DND-41 (cell line): ENCODE data around the gene KRT77.

Experiments
- ATAC-seq: fragments of 200-7000 bp; cut with Tn5 transposase; 3 replicates; pipeline ENCODE4 v1.9.1; 2021; ENCODE audit warnings: low read depth; ENCODE audit not compliant: insufficient read depth
- DNase-seq: peaks from one replicate; pipeline ENCODE4 v3.0.0-alpha.2; 2020
- H2AFZ ChIP-seq: 2 replicates; pipeline ENCODE4 v1.6.0; 2012; ENCODE audit warnings: low read depth, low read length
- H3K27ac ChIP-seq: 2 replicates; pipeline ENCODE4 v1.5.1; 2012; ENCODE audit warnings: low read length, inconsistent platforms
- H3K27me3 ChIP-seq: fragments of 200-600 bp; sonication (generic); 2 replicates; pipeline ENCODE4 v1.6.0; 2012; ENCODE audit warnings: low read length, mild to moderate bottlenecking, inconsistent platforms; ENCODE audit not compliant: insufficient read depth, poor library complexity
- H3K36me3 ChIP-seq: 2 replicates; pipeline ENCODE4 v1.5.1; 2012; ENCODE audit warnings: low read length, inconsistent platforms; ENCODE audit not compliant: insufficient read depth
- H3K4me1 ChIP-seq: 2 replicates; pipeline ENCODE4 v1.5.1; 2012; ENCODE audit warnings: mild to moderate bottlenecking, low read length; ENCODE audit not compliant: insufficient read depth
- H3K4me2 ChIP-seq: 2 replicates; pipeline ENCODE4 v1.6.0; 2012; ENCODE audit warnings: mild to moderate bottlenecking, moderate library complexity, low read length, inconsistent platforms; ENCODE audit not compliant: insufficient read depth
- H3K4me3 ChIP-seq, 2 experiments: fragments of 200-600 bp in 1 of 2; shearing (Covaris generic) in 1 of 2; 2 replicates each; pipeline ENCODE4 v1.5.1; 2012 to 2016; ENCODE audit warnings: inconsistent platforms in 2 of 2, low read length in 2 of 2, mild to moderate bottlenecking in 2 of 2, low read depth in 1 of 2, moderate library complexity in 1 of 2
- H3K79me2 ChIP-seq: 2 replicates; pipeline ENCODE4 v1.6.0; 2012; ENCODE audit warnings: low read length, inconsistent platforms; ENCODE audit not compliant: insufficient read depth
- H3K9ac ChIP-seq: 2 replicates; pipeline ENCODE4 v1.6.0; 2012; ENCODE audit warnings: low read depth, mild to moderate bottlenecking, inconsistent platforms, low read length, moderate library complexity
- H3K9me3 ChIP-seq: 2 replicates; pipeline ENCODE4 v1.5.1; 2012; ENCODE audit warnings: low read length, moderate library complexity, mild to moderate bottlenecking, inconsistent platforms; ENCODE audit not compliant: insufficient read depth, severe bottlenecking
- H4K20me1 ChIP-seq: 2 replicates; pipeline ENCODE4 v1.6.0; 2012; ENCODE audit warnings: low read length; ENCODE audit not compliant: insufficient read depth
- EZH2 ChIP-seq: IDR thresholded peaks from 3 replicates; pipeline ENCODE4 v1.6.1; 2012; ENCODE audit warnings: borderline replicate concordance, low read depth, mild to moderate bottlenecking, moderate library complexity, low read length, inconsistent platforms; ENCODE audit not compliant: severe bottlenecking
- TF ChIP-seq, protein P1 (sequence below): IDR thresholded peaks from 2 replicates; pipeline ENCODE4 v1.5.1; 2012; ENCODE audit warnings: borderline replicate concordance, low read length, moderate library complexity, mild to moderate bottlenecking; ENCODE audit not compliant: poor library complexity, severe bottlenecking; ENCODE audit errors: extremely low read depth

KRT77 gene

GRCh38 chr12:52722680-52723079 is 19.4 kb upstream of the KRT77 start:
- TF ChIP-seq EZH2 = no peak
- TF ChIP-seq, protein P1, sequence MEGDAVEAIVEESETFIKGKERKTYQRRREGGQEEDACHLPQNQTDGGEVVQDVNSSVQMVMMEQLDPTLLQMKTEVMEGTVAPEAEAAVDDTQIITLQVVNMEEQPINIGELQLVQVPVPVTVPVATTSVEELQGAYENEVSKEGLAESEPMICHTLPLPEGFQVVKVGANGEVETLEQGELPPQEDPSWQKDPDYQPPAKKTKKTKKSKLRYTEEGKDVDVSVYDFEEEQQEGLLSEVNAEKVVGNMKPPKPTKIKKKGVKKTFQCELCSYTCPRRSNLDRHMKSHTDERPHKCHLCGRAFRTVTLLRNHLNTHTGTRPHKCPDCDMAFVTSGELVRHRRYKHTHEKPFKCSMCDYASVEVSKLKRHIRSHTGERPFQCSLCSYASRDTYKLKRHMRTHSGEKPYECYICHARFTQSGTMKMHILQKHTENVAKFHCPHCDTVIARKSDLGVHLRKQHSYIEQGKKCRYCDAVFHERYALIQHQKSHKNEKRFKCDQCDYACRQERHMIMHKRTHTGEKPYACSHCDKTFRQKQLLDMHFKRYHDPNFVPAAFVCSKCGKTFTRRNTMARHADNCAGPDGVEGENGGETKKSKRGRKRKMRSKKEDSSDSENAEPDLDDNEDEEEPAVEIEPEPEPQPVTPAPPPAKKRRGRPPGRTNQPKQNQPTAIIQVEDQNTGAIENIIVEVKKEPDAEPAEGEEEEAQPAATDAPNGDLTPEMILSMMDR = no peak
- Histone ChIP-seq H3K4me3 (no peak overlapping the region), H2AFZ (no peak overlapping the region), H3K9me3 (no peaks in the 10 kb centered on the region), H3K4me2 (no peak overlapping the region), H3K27ac (no peak overlapping the region), H3K36me3 (no peaks in the 10 kb centered on the region), H3K79me2 (no peaks in the 10 kb centered on the region), H4K20me1 (peaks cover 5% of the 10 kb centered on the region; the same call in 1 of the 2 replicates), H3K9ac (no peak overlapping the region), H3K4me1 (no peaks in the 10 kb centered on the region), H3K27me3 (peaks cover 16% of the 10 kb centered on the region)
- DNase-seq = no peak
- no peak for ATAC-seq

DNA sequence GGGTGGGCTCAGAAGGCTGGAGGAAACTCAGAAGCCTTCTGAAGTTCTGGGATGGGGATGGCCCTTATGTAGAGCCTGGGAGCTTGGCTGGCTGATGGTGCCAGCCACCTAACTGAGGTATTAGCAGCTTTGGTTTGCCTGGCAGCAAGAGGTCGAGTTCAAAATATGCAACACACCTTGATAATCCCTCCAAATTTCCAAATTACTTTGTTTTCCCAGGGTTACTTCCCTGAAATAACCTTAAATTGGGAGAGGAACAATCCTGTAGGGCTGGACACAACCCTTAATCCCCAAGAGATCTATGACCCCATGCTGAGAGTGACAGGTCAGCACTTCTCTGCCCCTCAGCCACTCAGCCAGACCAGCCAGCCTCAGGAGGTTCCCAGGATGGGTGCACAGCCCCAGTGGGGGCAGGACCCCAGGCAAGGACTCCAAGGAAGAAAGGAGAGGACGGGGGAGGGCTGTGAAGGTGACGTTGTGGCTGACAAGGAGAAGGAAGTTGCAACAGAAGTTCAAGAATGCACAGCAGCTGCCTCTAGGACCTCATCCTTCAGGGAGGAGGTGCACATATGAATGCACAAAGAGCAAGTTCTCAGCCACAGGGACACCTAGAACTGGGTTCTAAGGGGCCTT is 18.6 kb upstream of the KRT77 start:
- ATAC-seq = no peak
- H3K4me3 ChIP-seq = no peak overlapping the region

DNA sequence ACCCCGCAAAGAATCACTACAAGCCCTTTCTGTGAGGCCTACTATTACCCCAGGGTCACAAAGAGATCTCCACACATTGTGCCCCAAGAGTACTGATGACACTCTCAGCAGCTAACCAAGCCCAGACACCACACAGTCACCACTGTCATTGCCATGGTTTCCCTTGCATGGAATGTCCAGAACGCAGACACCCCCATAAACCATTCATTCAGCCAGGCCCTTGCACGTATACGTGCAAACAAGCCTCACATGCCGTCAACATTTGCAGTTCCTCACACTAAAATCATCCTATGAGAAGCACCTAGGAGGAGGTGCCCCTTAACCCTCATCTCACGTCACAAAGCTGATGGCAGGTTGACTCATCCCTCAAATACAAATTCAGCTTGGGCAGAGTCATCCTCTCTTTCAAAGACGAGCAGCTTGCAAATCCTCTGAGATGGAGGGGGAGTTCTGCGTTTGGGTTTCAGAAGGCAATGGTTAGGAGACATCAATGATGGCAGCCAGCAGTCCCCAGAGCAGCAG is 17.1 kb upstream of the KRT77 start:
- no peak overlapping the region for H3K4me3 ChIP-seq

More for the DNA sequence above, 18.6 kb upstream of the KRT77 start:
- H3K4me1 ChIP-seq = no peaks in the 10 kb centered on the region
- H3K27ac ChIP-seq = no peak overlapping the region
- H3K79me2 ChIP-seq = no peaks in the 10 kb centered on the region
- H3K27me3 ChIP-seq = peaks cover 13% of the 10 kb centered on the region
- H4K20me1 ChIP-seq = peaks cover 5% of the 10 kb centered on the region; the same call in 1 of the 2 replicates
- H3K9ac ChIP-seq = no peak overlapping the region
- no peak for DNase-seq
- TF ChIP-seq, protein P1 = no peak
- TF ChIP-seq EZH2 = no peak
- H3K9me3 ChIP-seq = no peaks in the 10 kb centered on the region
- no peak overlapping the region for H3K4me2 ChIP-seq
- H3K36me3 ChIP-seq = no peaks in the 10 kb centered on the region
- no peak overlapping the region for H2AFZ ChIP-seq

More for the DNA sequence above, 17.1 kb upstream of the KRT77 start:
- Histone ChIP-seq H2AFZ (no peak overlapping the region), H3K9me3 (no peaks in the 10 kb centered on the region), H3K27ac (no peak overlapping the region), H3K4me1 (no peaks in the 10 kb centered on the region), H3K36me3 (no peaks in the 10 kb centered on the region), H3K4me2 (no peak overlapping the region), H4K20me1 (peaks cover 5% of the 10 kb centered on the region; the same call in 1 of the 2 replicates), H3K27me3 (peaks cover 12% of the 10 kb centered on the region), H3K9ac (no peak overlapping the region), H3K79me2 (no peaks in the 10 kb centered on the region)
- TF ChIP-seq, protein P1 = no peak
- no peak for TF ChIP-seq EZH2
- no peak for DNase-seq
- no peak for ATAC-seq
